ENCODE measurements around the gene LSR. TPM values are rescaled to one million over a fixed set of nuclear protein-coding genes. Genes with fewer than 3 reads are reported as not detected.
"Not testable (repeated sequence)": the region's sequence is repeated elsewhere in the genome, so short reads cannot be mapped to it uniquely, and the experiment has no call there.

LSR gene
- total and polyA plus RNA-seq, 12 donors = 8.2 to 106 (median 58.7) TPM

DNA sequence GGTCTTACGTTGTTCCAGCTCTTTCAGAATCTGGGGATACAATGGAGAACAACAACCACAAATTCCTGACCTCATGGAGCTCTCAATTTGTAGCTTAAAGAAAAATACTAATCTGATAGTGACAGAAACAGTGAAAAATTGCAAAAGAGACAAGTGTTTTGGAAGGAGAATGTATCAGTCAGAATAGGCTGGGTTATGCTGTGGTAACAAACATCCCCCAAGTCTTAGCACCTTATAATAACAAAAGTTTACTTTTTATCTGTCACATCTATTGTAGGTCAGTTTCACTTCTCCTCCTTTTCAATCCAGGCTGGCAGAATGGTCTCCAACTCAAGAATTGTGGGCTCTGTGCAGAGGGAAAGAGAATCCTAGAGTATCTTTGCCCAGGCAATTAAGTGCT lies 29.8 kb upstream of the LSR start:
- no peaks in the 10 kb centered on the region for H3K27me3 ChIP-seq
- no peak for DNase-seq
- WGBS, 4 donors = 87 to 100% (median 94%) methylated on average over 1 of the region's 1 CpG
- no peak overlapping the region for H3K27ac ChIP-seq
- H3K4me1 ChIP-seq (replicated peaks in 1 of 2) = peaks cover 5 to 16% of the 10 kb centered on the region in 2 donors
- no peaks in the 10 kb centered on the region for H3K9me3 ChIP-seq (replicated peaks in 1 of 3)
- H3K36me3 ChIP-seq (replicated peaks in 1 of 2) = no peaks in the 10 kb centered on the region
- no peak for TF ChIP-seq POLR2A (IDR thresholded peaks at IDR 0.05)
- TF ChIP-seq, protein P1, sequence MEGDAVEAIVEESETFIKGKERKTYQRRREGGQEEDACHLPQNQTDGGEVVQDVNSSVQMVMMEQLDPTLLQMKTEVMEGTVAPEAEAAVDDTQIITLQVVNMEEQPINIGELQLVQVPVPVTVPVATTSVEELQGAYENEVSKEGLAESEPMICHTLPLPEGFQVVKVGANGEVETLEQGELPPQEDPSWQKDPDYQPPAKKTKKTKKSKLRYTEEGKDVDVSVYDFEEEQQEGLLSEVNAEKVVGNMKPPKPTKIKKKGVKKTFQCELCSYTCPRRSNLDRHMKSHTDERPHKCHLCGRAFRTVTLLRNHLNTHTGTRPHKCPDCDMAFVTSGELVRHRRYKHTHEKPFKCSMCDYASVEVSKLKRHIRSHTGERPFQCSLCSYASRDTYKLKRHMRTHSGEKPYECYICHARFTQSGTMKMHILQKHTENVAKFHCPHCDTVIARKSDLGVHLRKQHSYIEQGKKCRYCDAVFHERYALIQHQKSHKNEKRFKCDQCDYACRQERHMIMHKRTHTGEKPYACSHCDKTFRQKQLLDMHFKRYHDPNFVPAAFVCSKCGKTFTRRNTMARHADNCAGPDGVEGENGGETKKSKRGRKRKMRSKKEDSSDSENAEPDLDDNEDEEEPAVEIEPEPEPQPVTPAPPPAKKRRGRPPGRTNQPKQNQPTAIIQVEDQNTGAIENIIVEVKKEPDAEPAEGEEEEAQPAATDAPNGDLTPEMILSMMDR (IDR thresholded peaks at IDR 0.05) = no peak
- H3K4me3 ChIP-seq = no peak overlapping the region
- intact Hi-C loops (cut with DNase I) = no loop called here

DNA sequence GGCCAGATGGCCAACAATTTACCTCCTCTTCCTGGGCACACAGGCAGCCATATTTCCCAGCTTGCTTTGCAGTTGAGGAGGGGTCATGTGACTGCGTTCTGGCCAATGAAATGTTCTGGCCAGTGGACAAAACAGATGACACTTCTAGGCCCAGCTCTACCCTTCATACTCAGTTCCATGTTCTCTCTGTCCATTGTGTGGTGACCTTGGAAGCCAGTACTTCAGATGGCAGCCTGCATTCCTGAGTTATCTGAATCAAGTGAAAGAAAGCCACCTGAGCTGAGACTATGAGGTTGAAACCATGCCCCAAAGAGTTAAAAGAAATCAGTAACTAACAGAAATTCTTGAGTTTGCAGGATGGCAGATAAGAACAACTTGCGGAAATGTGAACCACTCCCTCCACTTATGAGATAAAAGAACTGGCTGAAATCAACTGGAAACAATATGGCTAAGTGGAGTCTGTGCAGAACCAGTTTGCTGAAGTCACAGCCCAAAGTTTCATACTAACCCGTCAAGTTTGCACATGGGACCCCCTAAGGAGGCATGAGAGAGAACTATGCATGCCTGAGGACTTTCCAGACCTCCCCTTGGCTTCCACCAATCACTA lies 28.4 kb upstream of the LSR start:
- Histone ChIP-seq H3K27ac (no peak overlapping the region), H3K36me3 (replicated peaks in 1 of 2) (no peaks in the 10 kb centered on the region), H3K27me3 (no peaks in the 10 kb centered on the region), H3K9me3 (replicated peaks in 1 of 3) (no peaks in the 10 kb centered on the region), H3K4me3 (no peak overlapping the region), H3K4me1 (replicated peaks in 1 of 2) (peaks cover 3 to 6% of the 10 kb centered on the region in 2 donors)
- no peak for TF ChIP-seq POLR2A (IDR thresholded peaks at IDR 0.05)
- TF ChIP-seq, protein P1 (IDR thresholded peaks at IDR 0.05) = no peak
- intact Hi-C loops (cut with DNase I) = no loop called here
- DNase-seq = peak in 1 of 7 donors; percentile 12
- 54 to 66% (median 59%) methylated on average over 3 of the region's 3 CpGs for WGBS, 4 donors

DNA sequence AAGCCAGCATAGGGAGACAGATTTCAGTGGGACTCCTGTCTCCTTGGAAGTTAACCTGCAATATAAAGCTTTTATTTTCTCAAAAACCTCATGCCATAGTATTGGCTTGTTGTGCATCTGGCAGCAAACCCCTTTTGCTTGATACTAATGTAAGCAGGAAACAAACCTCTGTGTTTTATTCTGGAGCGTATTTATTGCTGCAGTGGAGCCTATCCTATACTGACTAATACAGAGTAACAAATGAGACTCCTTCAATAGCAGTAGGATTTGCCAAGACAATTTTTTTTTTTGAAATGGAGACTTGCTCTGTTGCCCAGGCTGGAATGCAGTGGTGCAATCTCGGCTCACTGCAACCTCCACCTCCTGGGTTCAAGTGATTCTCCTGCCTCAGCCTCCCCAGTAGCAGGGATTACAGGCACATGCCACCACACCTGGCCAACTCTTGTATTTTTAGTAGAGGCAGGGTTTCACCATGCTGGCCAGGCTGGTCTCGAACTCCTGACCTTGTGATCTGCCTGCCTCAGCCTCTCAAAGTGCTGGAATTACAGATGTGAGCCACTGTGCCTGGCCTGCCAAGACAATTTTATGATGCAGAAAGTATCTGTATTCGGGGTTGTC lies 27.7 kb upstream of the LSR start:
- intact Hi-C loops (cut with DNase I); H3K4me3 ChIP-seq; H3K9me3 ChIP-seq (replicated peaks in 1 of 3); H3K4me1 ChIP-seq (replicated peaks in 1 of 2); H3K27ac ChIP-seq; H3K36me3 ChIP-seq (replicated peaks in 1 of 2); H3K27me3 ChIP-seq: not testable (repeated sequence)
- DNase-seq = peak in 1 of 7 donors; percentile 20
- 91 to 98% (median 95%) methylated on average over 3 to 4 of the region's 4 CpGs for WGBS, 4 donors

DNA sequence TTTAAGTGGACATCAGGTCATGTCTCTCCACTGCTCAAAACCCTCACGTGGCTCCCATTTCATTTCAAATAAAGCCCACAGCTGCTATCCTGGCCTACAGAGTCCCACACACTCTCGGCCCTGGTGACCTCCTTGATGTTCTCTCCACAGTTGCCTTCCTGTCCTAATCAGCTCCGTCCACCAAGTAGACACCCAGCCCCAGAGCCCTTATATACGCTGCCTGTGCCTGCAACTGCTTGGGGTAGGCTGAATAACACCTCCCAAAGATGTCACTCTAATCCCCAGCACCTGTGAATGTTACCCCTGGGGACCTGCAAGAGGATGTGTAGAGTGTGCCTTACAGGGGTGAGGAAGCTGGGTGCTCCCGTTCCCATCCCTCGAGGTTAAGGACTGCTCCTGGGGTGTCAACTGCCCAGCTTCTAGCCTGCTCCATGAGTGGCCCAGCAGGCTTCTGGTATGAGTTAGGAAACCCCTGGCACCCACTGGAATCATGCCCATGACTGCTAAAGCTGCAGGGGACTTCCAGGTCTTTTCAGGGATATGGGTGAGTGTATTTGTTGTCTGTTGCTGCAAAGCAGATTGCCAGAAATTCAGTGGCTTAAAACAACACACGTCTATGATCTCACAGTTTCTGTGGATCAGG lies 26.3 kb upstream of the LSR start:
- TF ChIP-seq, protein P1 (IDR thresholded peaks at IDR 0.05) = no peak
- TF ChIP-seq POLR2A (IDR thresholded peaks at IDR 0.05) = no peak
- no peaks in the 10 kb centered on the region for H3K9me3 ChIP-seq (replicated peaks in 1 of 3)
- H3K36me3 ChIP-seq (replicated peaks in 1 of 2) = no peaks in the 10 kb centered on the region
- no peak overlapping the region for H3K4me3 ChIP-seq
- H3K4me1 ChIP-seq (replicated peaks in 1 of 2) = peaks cover 3 to 7% of the 10 kb centered on the region in 2 donors
- H3K27ac ChIP-seq = no peak overlapping the region
- intact Hi-C loops (cut with DNase I) = no loop called here
- H3K27me3 ChIP-seq = no peaks in the 10 kb centered on the region
- 83 to 96% (median 93%) methylated on average over 5 to 7 of the region's 7 CpGs for WGBS, 4 donors
- DNase-seq = peak in 1 of 7 donors; percentile 6
